ENCODE results near the gene ARHGEF38. TPM values are rescaled to one million over a fixed set of nuclear protein-coding genes. Genes with fewer than 3 reads are reported as not detected.

The ARHGEF38 gene
- total and polyA plus RNA-seq, 11 donors = not detected

GRCh38 chr4:105644257-105644656 lies 91.8 kb downstream of the ARHGEF38 start:
- DNase-seq = no peak
- H3K9me3 ChIP-seq = no peaks in the 10 kb centered on the region

GRCh38 chr4:105645440-105645839 lies 93.0 kb downstream of the ARHGEF38 start:
- no peak for ATAC-seq
- no peak for TF ChIP-seq CTCF (IDR thresholded peaks at IDR 0.05)
- TF ChIP-seq POLR2A (IDR thresholded peaks at IDR 0.05) = no peak
- WGBS, 4 donors = 50 to 65% (median 55%) methylated on average over 1 of the region's 1 CpG
- H3K4me1 ChIP-seq = peaks cover 0 to 4% (median 0%) of the 10 kb centered on the region in 12 donors
- H3K4me3 ChIP-seq = no peak overlapping the region
- no peaks in the 10 kb centered on the region for H3K36me3 ChIP-seq
- no peaks in the 10 kb centered on the region for H3K9me3 ChIP-seq
- DNase-seq = no peak
- intact Hi-C loops (cut with DNase I) = no loop called here
- no peak overlapping the region for H3K27ac ChIP-seq
- no peaks in the 10 kb centered on the region for H3K27me3 ChIP-seq

More at GRCh38 chr4:105644257-105644656, 91.8 kb downstream of the ARHGEF38 start:
- Histone ChIP-seq H3K4me1 (peaks cover 0 to 4% (median 0%) of the 10 kb centered on the region in 12 donors), H3K36me3 (no peaks in the 10 kb centered on the region), H3K27me3 (no peaks in the 10 kb centered on the region), H3K27ac (no peak overlapping the region), H3K4me3 (no peak overlapping the region)
- WGBS, 4 donors = 39 to 50% (median 46%) methylated on average over 2 of the region's 2 CpGs
- intact Hi-C loops (cut with DNase I) = no loop called here
- TF ChIP-seq POLR2A (IDR thresholded peaks at IDR 0.05) (no peak), CTCF (IDR thresholded peaks at IDR 0.05) (no peak)
- ATAC-seq = no peak

GRCh38 chr4:105650190-105650589 lies 97.8 kb downstream of the ARHGEF38 start:
- Histone ChIP-seq H3K4me1 (no peaks in the 10 kb centered on the region), H3K4me3 (no peak overlapping the region), H3K9me3 (no peaks in the 10 kb centered on the region), H3K27me3 (no peaks in the 10 kb centered on the region), H3K36me3 (no peaks in the 10 kb centered on the region), H3K27ac (no peak overlapping the region)
- TF ChIP-seq POLR2A (IDR thresholded peaks at IDR 0.05) = no peak
- no peak for TF ChIP-seq CTCF (IDR thresholded peaks at IDR 0.05)
- intact Hi-C loops (cut with DNase I) = no loop called here
- no peak for ATAC-seq
- whole genome bisulfite sequencing, 4 donors = 70 to 85% (median 77%) methylated on average over 1 of the region's 1 CpG
- no peak for DNase-seq

- H3K4me1 ChIP-seq = no peaks in the 10 kb centered on the region
- H3K4me3 ChIP-seq = no peak overlapping the region
- no peaks in the 10 kb centered on the region for H3K27me3 ChIP-seq
- H3K36me3 ChIP-seq = no peaks in the 10 kb centered on the region
- H3K27ac ChIP-seq = no peak overlapping the region
- no peak for ATAC-seq
- no peak for TF ChIP-seq POLR2A (IDR thresholded peaks at IDR 0.05)
- intact Hi-C loops (cut with DNase I) = no loop called here
- no peaks in the 10 kb centered on the region for H3K9me3 ChIP-seq
- DNase-seq = no peak
These were observed 99.5 kb downstream of the ARHGEF38 start for GRCh38 chr4:105651884-105652283.

- Histone ChIP-seq H3K27ac (no peak overlapping the region), H3K4me1 (no peaks in the 10 kb centered on the region), H3K9me3 (no peaks in the 10 kb centered on the region), H3K27me3 (no peaks in the 10 kb centered on the region), H3K36me3 (no peaks in the 10 kb centered on the region), H3K4me3 (no peak overlapping the region)
- TF ChIP-seq CTCF (IDR thresholded peaks at IDR 0.05) (no peak), POLR2A (IDR thresholded peaks at IDR 0.05) (no peak)
- ATAC-seq (no peak), DNase-seq (no peak)
- intact Hi-C loops (cut with DNase I) = no loop called here
- WGBS, 4 donors = 72 to 78% (median 73%) methylated on average over 4 of the region's 4 CpGs
These were observed 100.0 kb downstream of the ARHGEF38 start for GRCh38 chr4:105652286-105652888.

Measured in heart left ventricle (tissue), 16 donors.